ENCODE results near the gene ELOVL5. TPM values are rescaled to one million over a fixed set of nuclear protein-coding genes. Genes with fewer than 3 reads are reported as not detected.

The ELOVL5 gene
- total and polyA plus RNA-seq, 2 donors (not counting 1 experiment from before 2014, with no cell fraction given) = 128 to 144 TPM

DNA sequence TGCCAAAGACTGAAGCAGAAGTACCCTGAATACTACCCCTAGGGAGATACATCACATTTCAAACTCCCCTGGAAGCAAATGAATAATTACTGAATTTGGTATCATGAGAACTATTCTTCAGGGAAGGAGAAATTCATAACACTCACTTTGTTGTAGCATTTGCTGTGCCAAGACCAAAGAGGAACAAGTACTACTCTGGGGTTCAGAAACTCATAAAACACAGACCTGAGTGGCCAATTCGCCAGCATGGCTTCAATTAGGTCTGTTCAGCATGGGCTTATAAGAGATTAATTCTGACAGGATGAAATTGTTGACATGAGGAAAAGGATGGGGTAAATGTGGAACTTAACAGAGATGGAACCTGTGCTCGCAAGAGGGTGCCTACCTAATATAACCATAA, 6.5 kb downstream of the ELOVL5 start:
- ATAC-seq (ENCODE audit: low read depth) (peak; percentile 29), DNase-seq (no peak)
- Histone ChIP-seq H3K27me3 (replicated peaks in 1 of 4; ENCODE audit: control extremely low read depth in 1 of 4, control insufficient read depth in 3 of 4, insufficient read depth in 4 of 4, low read length in 3 of 4) (no peaks in the 10 kb centered on the region), H3K4me1 (ENCODE audit: control insufficient read depth in 2 of 2, insufficient read depth in 2 of 2, low read length in 2 of 2) (peaks cover 88 to 91% of the 10 kb centered on the region in 2 donors), H4K20me1 (ENCODE audit: control insufficient read depth, insufficient read depth, low read length, poor library complexity, severe bottlenecking) (peaks cover 75% of the 10 kb centered on the region), H3K9ac (ENCODE audit: low read length) (peak overlapping the region; percentile 27), H2AFZ (ENCODE audit: insufficient read depth, low read depth, low read length, poor library complexity, severe bottlenecking) (no peak overlapping the region), H3K4me2 (replicated peaks; ENCODE audit: low read depth, low read length, poor library complexity, severe bottlenecking) (peak overlapping the region; percentile 57), H3K4me3 (ENCODE audit: control extremely low read depth in 1 of 5, extremely low read depth in 1 of 5, insufficient read depth in 1 of 5, low read depth in 2 of 5, low read length in 4 of 5) (peak overlapping the region in 2 of 5 experiments; percentile 3 to 33), H3K79me2 (ENCODE audit: control insufficient read depth, insufficient read depth, low read length) (peaks cover 100% of the 10 kb centered on the region), H3K36me3 (replicated peaks in 1 of 2; ENCODE audit: control extremely low read depth in 1 of 2, control insufficient read depth in 1 of 2, extremely low read depth in 1 of 2, insufficient read depth in 2 of 2, low read length in 1 of 2) (peaks cover 5 to 40% of the 10 kb centered on the region in 2 experiments), H3K9me3 (ENCODE audit: control extremely low read depth in 1 of 3, control insufficient read depth in 2 of 3, insufficient read depth in 1 of 3, low read length in 2 of 3) (no peaks in the 10 kb centered on the region), H3K27ac (ENCODE audit: low read length in 2 of 2) (peak overlapping the region in 1 of 2 donors; percentile 76)
- no peaks in the 10 kb centered on the region for H3K9me3 Mint-ChIP-seq (ENCODE audit: insufficient read depth)
- peak overlapping the region; percentile 77 for H3K4me3 Mint-ChIP-seq
- H3K4me1 Mint-ChIP-seq = peaks cover 94% of the 10 kb centered on the region
- no peaks in the 10 kb centered on the region for H3K27me3 Mint-ChIP-seq
- H3K27ac Mint-ChIP-seq = peak overlapping the region; percentile 89
- no peak for TF ChIP-seq EZH2 (IDR thresholded peaks at IDR 0.05; ENCODE audit: borderline replicate concordance, insufficient read depth, low read depth, low read length, poor library complexity, severe bottlenecking)
- TF ChIP-seq, protein P1, sequence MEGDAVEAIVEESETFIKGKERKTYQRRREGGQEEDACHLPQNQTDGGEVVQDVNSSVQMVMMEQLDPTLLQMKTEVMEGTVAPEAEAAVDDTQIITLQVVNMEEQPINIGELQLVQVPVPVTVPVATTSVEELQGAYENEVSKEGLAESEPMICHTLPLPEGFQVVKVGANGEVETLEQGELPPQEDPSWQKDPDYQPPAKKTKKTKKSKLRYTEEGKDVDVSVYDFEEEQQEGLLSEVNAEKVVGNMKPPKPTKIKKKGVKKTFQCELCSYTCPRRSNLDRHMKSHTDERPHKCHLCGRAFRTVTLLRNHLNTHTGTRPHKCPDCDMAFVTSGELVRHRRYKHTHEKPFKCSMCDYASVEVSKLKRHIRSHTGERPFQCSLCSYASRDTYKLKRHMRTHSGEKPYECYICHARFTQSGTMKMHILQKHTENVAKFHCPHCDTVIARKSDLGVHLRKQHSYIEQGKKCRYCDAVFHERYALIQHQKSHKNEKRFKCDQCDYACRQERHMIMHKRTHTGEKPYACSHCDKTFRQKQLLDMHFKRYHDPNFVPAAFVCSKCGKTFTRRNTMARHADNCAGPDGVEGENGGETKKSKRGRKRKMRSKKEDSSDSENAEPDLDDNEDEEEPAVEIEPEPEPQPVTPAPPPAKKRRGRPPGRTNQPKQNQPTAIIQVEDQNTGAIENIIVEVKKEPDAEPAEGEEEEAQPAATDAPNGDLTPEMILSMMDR (IDR thresholded peaks at IDR 0.05) = no peak
- intact Hi-C loops (cut with micrococcal nuclease) = loop anchor here (2.0 kb wide), 1 partner anchor 35 kb away; no protein-coding TSS in a partner anchor
- ChIA-PET POLR2A (no interaction called here), CTCF (interaction anchor here (1.3 to 2.1 kb wide), 2 partner anchors 48 to 141 kb away, joined by 3 to 10 read pairs; no protein-coding TSS in a partner anchor)
- no CpG with 5 or more reads among the region's 2 CpGs for WGBS (ENCODE audit: insufficient coverage)

DNA sequence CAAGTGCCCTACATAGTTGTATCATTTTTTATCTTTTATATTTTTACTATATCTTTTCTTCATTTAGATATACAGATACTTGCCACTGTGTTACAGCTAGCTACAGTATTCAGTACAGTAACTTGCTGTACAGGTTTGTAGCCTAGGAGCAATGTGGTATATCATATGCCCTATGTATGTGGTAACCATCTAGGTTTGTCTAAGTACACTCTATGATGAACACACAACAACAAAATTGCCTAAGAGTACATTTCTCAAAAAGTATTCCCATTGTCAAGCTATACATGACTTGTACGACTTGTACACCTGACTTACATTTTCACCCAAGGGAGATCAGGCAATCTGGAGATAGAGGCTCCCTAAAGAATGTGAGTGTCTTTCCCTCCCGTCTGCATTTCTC, 8.2 kb downstream of the ELOVL5 start:
- H3K27me3 Mint-ChIP-seq = no peaks in the 10 kb centered on the region
- ATAC-seq (ENCODE audit: low read depth) (no peak), DNase-seq (no peak)
- Histone ChIP-seq H3K9me3 (ENCODE audit: control extremely low read depth in 1 of 3, control insufficient read depth in 2 of 3, insufficient read depth in 1 of 3, low read length in 2 of 3) (no peaks in the 10 kb centered on the region), H3K4me2 (replicated peaks; ENCODE audit: low read depth, low read length, poor library complexity, severe bottlenecking) (peak overlapping the region; percentile 57), H3K36me3 (replicated peaks in 1 of 2; ENCODE audit: control extremely low read depth in 1 of 2, control insufficient read depth in 1 of 2, extremely low read depth in 1 of 2, insufficient read depth in 2 of 2, low read length in 1 of 2) (peaks cover 3 to 45% of the 10 kb centered on the region in 2 experiments), H3K27ac (ENCODE audit: low read length in 2 of 2) (peak overlapping the region; percentile 28 to 76), H3K4me1 (ENCODE audit: control insufficient read depth in 2 of 2, insufficient read depth in 2 of 2, low read length in 2 of 2) (peaks cover 95 to 96% of the 10 kb centered on the region in 2 donors), H3K27me3 (replicated peaks in 1 of 4; ENCODE audit: control extremely low read depth in 1 of 4, control insufficient read depth in 3 of 4, insufficient read depth in 4 of 4, low read length in 3 of 4) (no peaks in the 10 kb centered on the region), H3K4me3 (ENCODE audit: control extremely low read depth in 1 of 5, extremely low read depth in 1 of 5, insufficient read depth in 1 of 5, low read depth in 2 of 5, low read length in 4 of 5) (no peak overlapping the region), H4K20me1 (ENCODE audit: control insufficient read depth, insufficient read depth, low read length, poor library complexity, severe bottlenecking) (peaks cover 71% of the 10 kb centered on the region), H3K79me2 (ENCODE audit: control insufficient read depth, insufficient read depth, low read length) (peaks cover 100% of the 10 kb centered on the region), H2AFZ (ENCODE audit: insufficient read depth, low read depth, low read length, poor library complexity, severe bottlenecking) (no peak overlapping the region), H3K9ac (ENCODE audit: low read length) (peak overlapping the region; percentile 29)
- H3K4me1 Mint-ChIP-seq = peaks cover 94% of the 10 kb centered on the region
- ChIA-PET POLR2A (interaction anchor here (0.6 kb wide), 2 partner anchors 53 to 272 kb away, joined by 4 to 8 read pairs; no protein-coding TSS in a partner anchor), CTCF (interaction anchor here (0.6 to 2.8 kb wide), 8 partner anchors 9 to 168 kb away, joined by 3 to 14 read pairs (median 4); partner anchors contain the start of gene ELOVL5)
- peak overlapping the region; percentile 77 for H3K4me3 Mint-ChIP-seq
- no peak for TF ChIP-seq EZH2 (IDR thresholded peaks at IDR 0.05; ENCODE audit: borderline replicate concordance, insufficient read depth, low read depth, low read length, poor library complexity, severe bottlenecking)
- TF ChIP-seq, protein P1 (IDR thresholded peaks at IDR 0.05) = no peak
- 59% methylated on average over 2 of the region's 2 CpGs for WGBS (ENCODE audit: insufficient coverage)
- H3K27ac Mint-ChIP-seq = peak overlapping the region; percentile 89
- intact Hi-C loops (cut with micrococcal nuclease) = no loop called here
- H3K9me3 Mint-ChIP-seq (ENCODE audit: insufficient read depth) = no peaks in the 10 kb centered on the region
